IMR-90 (cell line): ENCODE data around the gene FAM83G. TPM values are rescaled to one million over a fixed set of nuclear protein-coding genes. Genes with fewer than 3 reads are reported as not detected.
A peak's percentile ranks its signal among the peaks of the same experiment; 100 is the strongest.
"Not testable (repeated sequence)": the region's sequence is repeated elsewhere in the genome, so short reads cannot be mapped to it uniquely, and the experiment has no call there.

Experiments used
- ATAC-seq: fragments of 200-7000 bp; cut with Tn5 transposase; 2 replicates; pipeline ENCODE4 v1.9.1; 2020; ENCODE audit warnings: low read depth, mild to moderate bottlenecking, moderate library complexity
- BruUV-seq: library from RNA; stranded (reverse); fragments of 400-500 nt; replicated peaks from 2 replicates; lab custom pipeline; 2021; lab: Mats Ljungman, UMichigan
- CTCF ChIA-PET: fragments of 300-600 bp; formaldehyde crosslinking; extraction: SDS; loops from one replicate; lab custom pipeline; 2021; ENCODE audit warnings: antibody characterized with exemption; lab: Yijun Ruan, JAX
- POLR2A ChIA-PET: fragments of 300-600 bp; sonication (Branson Sonifier 250); formaldehyde crosslinking; loops from one replicate; lab custom pipeline; 2022; ENCODE audit warnings: antibody characterized with exemption; ENCODE audit not compliant: unreplicated experiment; lab: Charles Lee
- DNase-seq: peaks from one replicate; pipeline ENCODE4 v3.0.0; 2013
- H2AFZ ChIP-seq: replicated peaks from 2 replicates; pipeline ENCODE3; 2013; ENCODE audit warnings: low read length, mild to moderate bottlenecking; ENCODE audit not compliant: poor library complexity
- H2AK5ac ChIP-seq: 2 replicates; pipeline ENCODE4 v1.6.1; 2013; ENCODE audit warnings: low read depth, low read length, inconsistent platforms
- H2AK9ac ChIP-seq: replicated peaks from 2 replicates; pipeline ENCODE3; 2013; ENCODE audit warnings: mild to moderate bottlenecking, low read depth, low read length, moderate library complexity; ENCODE audit not compliant: poor library complexity
- H2BK120ac ChIP-seq: 2 replicates; pipeline ENCODE4 v1.6.1; 2013; ENCODE audit warnings: low read depth, low read length, inconsistent platforms
- H2BK15ac ChIP-seq: 3 replicates; pipeline ENCODE4 v1.6.1; 2013; ENCODE audit warnings: low read depth, low read length, inconsistent platforms
- H2BK20ac ChIP-seq: 2 replicates; pipeline ENCODE4 v1.6.1; 2013; ENCODE audit warnings: low read depth, mild to moderate bottlenecking, inconsistent platforms, low read length, moderate library complexity
- H2BK5ac ChIP-seq: 2 replicates; pipeline ENCODE4 v1.6.1; 2013; ENCODE audit warnings: mild to moderate bottlenecking, low read depth, low read length, inconsistent platforms; ENCODE audit not compliant: poor library complexity, severe bottlenecking
- H3K14ac ChIP-seq: replicated peaks from 2 replicates; pipeline ENCODE4 v1.6.1; 2013; ENCODE audit warnings: low read depth, low read length, inconsistent platforms
- H3K18ac ChIP-seq: 2 replicates; pipeline ENCODE4 v1.6.1; 2013; ENCODE audit warnings: low read depth, low read length, control low read depth
- H3K23ac ChIP-seq: 2 replicates; pipeline ENCODE4 v1.6.1; 2013; ENCODE audit warnings: low read depth, low read length, inconsistent platforms
- H3K27ac ChIP-seq: 2 replicates; pipeline ENCODE4 v1.5.1; 2013; ENCODE audit warnings: mild to moderate bottlenecking, control low read depth, low read length; ENCODE audit not compliant: insufficient read depth
- H3K27me3 ChIP-seq: 2 replicates; pipeline ENCODE4 v1.6.1; 2013; ENCODE audit warnings: low read length; ENCODE audit not compliant: control insufficient read depth, insufficient read depth
- H3K36me3 ChIP-seq: 2 replicates; pipeline ENCODE4 v1.6.1; 2013; ENCODE audit warnings: low read length, mixed read lengths; ENCODE audit not compliant: control insufficient read depth, insufficient read depth
- H3K4ac ChIP-seq: 2 replicates; pipeline ENCODE4 v1.6.1; 2013; ENCODE audit warnings: low read depth, low read length, inconsistent platforms
- H3K4me1 ChIP-seq: 2 replicates; pipeline ENCODE4 v1.6.1; 2013; ENCODE audit warnings: low read length, mixed read lengths; ENCODE audit not compliant: control insufficient read depth, insufficient read depth
- H3K4me2 ChIP-seq: 2 replicates; pipeline ENCODE4 v1.6.1; 2013; ENCODE audit warnings: low read depth, mild to moderate bottlenecking, control low read depth, low read length, moderate library complexity
- H3K4me3 ChIP-seq: 2 replicates; pipeline ENCODE4 v1.5.1; 2013; ENCODE audit warnings: low read depth, mild to moderate bottlenecking, control low read depth, low read length, moderate library complexity; ENCODE audit not compliant: insufficient read depth
- H3K56ac ChIP-seq: 2 replicates; pipeline ENCODE4 v1.6.1; 2013; ENCODE audit warnings: low read length, inconsistent platforms; ENCODE audit not compliant: insufficient read depth; ENCODE audit errors: extremely low read depth
- H3K79me1 ChIP-seq, 2 experiments: 2 replicates each; pipeline ENCODE4 v1.6.1; 2013; ENCODE audit warnings: low read length in 2 of 2, inconsistent platforms in 1 of 2, low read depth in 1 of 2
- H3K9ac ChIP-seq: 2 replicates; pipeline ENCODE4 v1.6.1; 2013; ENCODE audit warnings: low read depth, low read length, control low read depth
- H3K9me1 ChIP-seq: 2 replicates; pipeline ENCODE4 v1.6.1; 2013; ENCODE audit warnings: low read length, inconsistent platforms; ENCODE audit not compliant: insufficient read depth
- H3K9me3 ChIP-seq: 2 replicates; pipeline ENCODE4 v1.6.1; 2013; ENCODE audit warnings: low read length; ENCODE audit not compliant: control insufficient read depth, insufficient read depth
- H4K20me1 ChIP-seq: 2 replicates; pipeline ENCODE4 v1.6.1; 2013; ENCODE audit warnings: low read length, inconsistent platforms; ENCODE audit not compliant: insufficient read depth
- H4K5ac ChIP-seq: 2 replicates; pipeline ENCODE4 v1.6.1; 2013; ENCODE audit warnings: mild to moderate bottlenecking, low read depth, low read length, control low read depth
- H4K8ac ChIP-seq, 2 experiments: 2 replicates each; pipeline ENCODE4 v1.6.1; 2013; ENCODE audit warnings: low read depth in 2 of 2, low read length in 2 of 2, control low read depth in 1 of 2, inconsistent platforms in 1 of 2
- H4K91ac ChIP-seq: 2 replicates; pipeline ENCODE4 v1.6.1; 2013; ENCODE audit warnings: low read depth, low read length, inconsistent platforms; ENCODE audit not compliant: insufficient read depth
- WGBS, 2 experiments: methylation state at CpG; one replicate each; pipeline versions ENCODE4 v1.1.5 to v1.1.7; 2013; ENCODE audit warnings: missing lambda C conversion rate in 2 of 2; ENCODE audit not compliant: insufficient read length in 1 of 2; ENCODE audit errors: extremely low coverage in 2 of 2; 5-methylcytosine and 5-hydroxymethylcytosine counted together
- dilution Hi-C: fragments of 300-500 bp; cut with HindIII; formaldehyde crosslinking; loops from one replicate; pipeline ENCODE4 v1.14.3; 2018; ENCODE audit warnings: low sequenced_read_pairs; ENCODE audit not compliant: unreplicated experiment
- in situ Hi-C: fragments of 300-500 bp; cut with MboI; formaldehyde crosslinking; loops from 3 replicates; pipeline ENCODE4 v1.14.3; 2019; ENCODE audit warnings: low sequenced_read_pairs, inconsistent platforms, mixed read lengths
- intact Hi-C: fragments of 100-400 bp; cut with micrococcal nuclease; formaldehyde crosslinking; loops from 2 replicates; pipeline ENCODE4 v1.10.0; 2022
- polyA plus RNA-seq, 3 experiments: library from polyadenylated mRNA; depleted of rRNA; stranded (reverse); fragments of >200 nt; gene quantifications; 2 replicates each; pipeline ENCODE4 v1.2.3, GENCODE V29; 2012; ENCODE audit warnings: low replicate concordance in 1 of 3
- total RNA-seq: library from RNA; depleted of rRNA; stranded (reverse); fragments of >200 nt; gene quantifications from 2 replicates; pipeline ENCODE4 v1.2.3, GENCODE V29; 2012

FAM83G gene
- total and polyA plus RNA-seq, 2 of the 4 experiments (the other 2 are of a cell fraction): 9.5 to 12.6 TPM

GRCh38 chr17:19032377-19032988 lies 27.9 kb upstream of the FAM83G start:
- H2AK9ac ChIP-seq, intact Hi-C loops, POLR2A ChIA-PET, H2BK120ac ChIP-seq, H3K4me2 ChIP-seq, H3K4me1 ChIP-seq, H3K27me3 ChIP-seq, H3K79me1 ChIP-seq, in situ Hi-C loops, dilution Hi-C loops, H3K23ac ChIP-seq, H4K8ac ChIP-seq, H2BK20ac ChIP-seq, H2AFZ ChIP-seq, H2BK5ac ChIP-seq, H3K4me3 ChIP-seq, H4K20me1 ChIP-seq, BruUV-seq, H3K14ac ChIP-seq, H2AK5ac ChIP-seq, H3K9me3 ChIP-seq, H2BK15ac ChIP-seq, H3K4ac ChIP-seq, CTCF ChIA-PET, H3K18ac ChIP-seq, H3K9me1 ChIP-seq, H3K36me3 ChIP-seq, H4K5ac ChIP-seq, H3K9ac ChIP-seq, H3K27ac ChIP-seq, H3K56ac ChIP-seq, DNase-seq, H4K91ac ChIP-seq: not testable (repeated sequence)
- WGBS, 2 experiments: no CpG with 5 or more reads among the region's 24 CpGs
- peak; percentile 83 for ATAC-seq
